K562 (cell line): Measurements from ENCODE around the gene FBP2. TPM values are rescaled to one million over a fixed set of nuclear protein-coding genes. Genes with fewer than 3 reads are reported as not detected.

Experiments
- ATAC-seq: fragments of 200-7000 bp; cut with Tn5 transposase; 3 replicates; pipeline ENCODE4 v1.9.1; 2020; ENCODE audit warnings: moderate library complexity
- BruUV-seq: library from RNA; stranded (reverse); fragments of 400-500 nt; replicated peaks from 2 replicates; lab custom pipeline; 2021; lab: Mats Ljungman, UMichigan
- CTCF ChIA-PET: fragments of 300-600 bp; formaldehyde crosslinking; extraction: SDS; loops from one replicate; lab custom pipeline; 2021; ENCODE audit warnings: low intra/inter-chr PET ratio; lab: Yijun Ruan, JAX
- POLR2A ChIA-PET: fragments of 300-600, 350-650 bp; sonication (Branson Sonifier 250); formaldehyde crosslinking; extraction: SDS; loops from one replicate; lab custom pipeline; 2021; ENCODE audit warnings: antibody characterized with exemption, inconsistent platforms; lab: Yijun Ruan, JAX
- DNase-seq, 4 experiments: peaks; one replicate each; pipeline versions ENCODE4 v3.0.0 to v3.0.0-alpha.2; 2011 to 2018; ENCODE audit warnings: low spot score in 3 of 4, mixed read lengths in 3 of 4; ENCODE audit errors: extremely low read depth in 1 of 4
- FAIRE-seq: peaks from 2 replicates; lab custom pipeline; 2011; peaks lifted over from hg19 to GRCh38; lab: Jason Lieb, UNC
- H2AFZ ChIP-seq: 2 replicates; pipeline ENCODE4 v1.6.0; 2011; ENCODE audit warnings: low read depth, low read length, control low read depth, inconsistent platforms
- H3K27ac ChIP-seq: fragments of 200-600 bp; 3 replicates; pipeline ENCODE4 v1.8.0; 2011; ENCODE audit warnings: low read depth, mild to moderate bottlenecking, control low read depth, inconsistent platforms, low read length, moderate library complexity, mixed read lengths; ENCODE audit errors: extremely low read depth
- H3K27me3 ChIP-seq, 2 experiments: fragments of 300-600 bp in 1 of 2; 2 replicates in 1 of 2; 3 replicates in 1 of 2; pipeline versions ENCODE4 v1.6.0 to v1.8.0; 2011; ENCODE audit warnings: inconsistent platforms in 2 of 2, low read length in 2 of 2, mild to moderate bottlenecking in 1 of 2, mixed read lengths in 1 of 2, moderate library complexity in 1 of 2; ENCODE audit not compliant: control insufficient read depth in 2 of 2, insufficient read depth in 2 of 2
- H3K36me3 ChIP-seq: fragments of 300-600 bp; 3 replicates; pipeline ENCODE4 v1.8.0; 2011; ENCODE audit warnings: mild to moderate bottlenecking, low read length, inconsistent platforms; ENCODE audit not compliant: control insufficient read depth, insufficient read depth
- H3K4me1 ChIP-seq, 2 experiments: fragments of 200-600 bp in 1 of 2; replicated peaks in 1 of 2; 2 replicates in 1 of 2; 3 replicates in 1 of 2; pipeline versions ENCODE4 v1.5.1 to v1.8.0; 2011; ENCODE audit warnings: inconsistent platforms in 2 of 2, low read length in 2 of 2, mild to moderate bottlenecking in 1 of 2, mixed read lengths in 1 of 2, moderate library complexity in 1 of 2; ENCODE audit not compliant: control insufficient read depth in 2 of 2, insufficient read depth in 2 of 2
- H3K4me2 ChIP-seq: 2 replicates; pipeline ENCODE4 v1.6.1; 2011; ENCODE audit warnings: low read length, control low read depth, inconsistent platforms, mixed read lengths; ENCODE audit not compliant: insufficient read depth
- H3K4me3 ChIP-seq: fragments of 200-600 bp; sonication (generic), shearing (Covaris generic); 2 replicates; pipeline ENCODE4 v1.5.1; 2016; ENCODE audit warnings: control low read depth, inconsistent platforms
- H3K79me2 ChIP-seq: fragments of 200-600 bp; 3 replicates; pipeline ENCODE4 v1.8.0; 2011; ENCODE audit warnings: low read length, inconsistent platforms; ENCODE audit not compliant: control insufficient read depth, insufficient read depth
- H3K9ac ChIP-seq, 2 experiments: 2 replicates each; pipeline versions ENCODE4 v1.6.0 to v1.6.1; 2011; ENCODE audit warnings: low read depth in 2 of 2, low read length in 2 of 2, control low read depth in 1 of 2, inconsistent platforms in 1 of 2, mild to moderate bottlenecking in 1 of 2, mixed read lengths in 1 of 2; ENCODE audit not compliant: insufficient read depth in 1 of 2
- H3K9me1 ChIP-seq: one replicate; pipeline ENCODE4 v1.6.0; 2011; ENCODE audit warnings: inconsistent platforms, mild to moderate bottlenecking, low read length, moderate library complexity; ENCODE audit not compliant: control insufficient read depth, insufficient read depth
- H3K9me3 ChIP-seq: replicated peaks from 2 replicates; pipeline ENCODE4 v1.5.1; 2011; ENCODE audit warnings: low read depth, low read length, inconsistent platforms; ENCODE audit not compliant: control insufficient read depth, insufficient read depth
- H4K20me1 ChIP-seq: replicated peaks from 2 replicates; pipeline ENCODE4 v1.6.1; 2011; ENCODE audit warnings: low read length, inconsistent platforms, mixed read lengths; ENCODE audit not compliant: control insufficient read depth, insufficient read depth
- ATF7 ChIP-seq: fragments of 450-650 bp; IDR thresholded peaks from 2 replicates; pipeline ENCODE4 v1.7.1; 2014; ENCODE audit warnings: mild to moderate bottlenecking, moderate library complexity
- CBX1 ChIP-seq: sonication (generic); IDR thresholded peaks from 2 replicates; pipeline ENCODE4 v1.6.1; 2016; ENCODE audit warnings: antibody characterized with exemption, low read depth, mild to moderate bottlenecking
- CHD1 ChIP-seq: fragments of 200-600 bp; sonication (generic); IDR thresholded peaks from one replicate; pipeline ENCODE4 v1.6.1; 2012; ENCODE audit warnings: mild to moderate bottlenecking, moderate library complexity, low read length, inconsistent platforms
- DLX4 ChIP-seq: fragments of 250-450 bp; sonication (Bioruptor Pico); IDR thresholded peaks from 2 replicates; pipeline ENCODE4 v1.6.1; 2021; ENCODE audit warnings: mild to moderate bottlenecking
- ESRRB ChIP-seq: fragments of 250-450 bp; sonication (Bioruptor Pico); IDR thresholded peaks from 2 replicates; pipeline ENCODE4 v1.5.0; 2020; ENCODE audit warnings: mild to moderate bottlenecking, moderate library complexity, borderline replicate concordance
- ETS1 ChIP-seq: conservative IDR thresholded peaks from 2 replicates; pipeline ENCODE4 v1.6.1; 2011; ENCODE audit warnings: low read depth, mild to moderate bottlenecking, low read length; ENCODE audit not compliant: control insufficient read depth
- FOXK2 ChIP-seq, 2 experiments: fragments of 450-650 bp; IDR thresholded peaks in 1 of 2; conservative IDR thresholded peaks in 1 of 2; 2 replicates each; pipeline ENCODE4 v1.6.1; 2016; ENCODE audit warnings: low read depth in 2 of 2, mild to moderate bottlenecking in 1 of 2
- HDAC6 ChIP-seq: IDR thresholded peaks from 2 replicates; pipeline ENCODE4 v1.6.1; 2012; ENCODE audit warnings: low read depth, mild to moderate bottlenecking, control low read depth, inconsistent platforms, low read length, moderate library complexity
- MCM7 ChIP-seq, 2 experiments: fragments of 450-650 bp; IDR thresholded peaks; 2 replicates each; pipeline ENCODE4 v1.6.1; 2016 to 2018
- MYC ChIP-seq, 2 experiments: fragments of 250-450 bp in 1 of 2; sonication (Bioruptor Pico) in 1 of 2; IDR thresholded peaks; 2 replicates each; pipeline versions ENCODE4 v1.5.1 to v1.6.1; 2012 to 2021; ENCODE audit warnings: low read depth in 2 of 2, borderline replicate concordance in 1 of 2, improper control_type of control experiment in 1 of 2, low read length in 1 of 2, mild to moderate bottlenecking in 1 of 2, moderate library complexity in 1 of 2
- NR3C1 ChIP-seq: sonication (generic); formaldehyde crosslinking; IDR thresholded peaks from 2 replicates; pipeline ENCODE4 v1.8.1; 2022; ENCODE audit warnings: missing genetic modification reagents
- SREBF1 ChIP-seq: fragments of 150-350 bp; IDR thresholded peaks from 2 replicates; pipeline ENCODE4 v1.6.1; 2014; ENCODE audit warnings: antibody characterized with exemption, low read depth, low read length, borderline replicate concordance
- ZNF24 ChIP-seq: fragments of 450-650 bp; IDR thresholded peaks from 2 replicates; pipeline ENCODE4 v1.6.1; 2016
- ZNF347 ChIP-seq: fragments of 450-650 bp; formaldehyde crosslinking; IDR thresholded peaks from 2 replicates; pipeline ENCODE4 v1.4.0; 2020; ENCODE audit warnings: low read depth, mild to moderate bottlenecking, moderate library complexity
- WGBS: fragments of 100-300 bp; shearing (Covaris generic); methylation state at CpG from one replicate; pipeline ENCODE4 v1.1.6; 2016; ENCODE audit warnings: low coverage, mixed read lengths; ENCODE audit not compliant: insufficient coverage; ENCODE audit errors: missing lambda C conversion rate; 5-methylcytosine and 5-hydroxymethylcytosine counted together
- in situ Hi-C: fragments of 300-500 bp; cut with MboI; formaldehyde crosslinking; loops from 4 replicates; pipeline ENCODE4 v1.15.0; 2018; ENCODE audit warnings: inconsistent platforms, mixed read lengths
- intact Hi-C: fragments of 100-400 bp; cut with micrococcal nuclease; formaldehyde crosslinking; loops from 2 replicates; pipeline ENCODE4 v1.14.2; 2022
- polyA plus RNA-seq, 8 experiments: library from polyadenylated mRNA; depleted of rRNA in 4 of 8; stranded (reverse) in 5 of 8; unstranded in 3 of 8; fragments of >200 nt; fragmentation: Nextera tagmentation in 2 of 8; fragmentation: Illumina TruSeq in 1 of 8; extraction: Ambion mirVana in 2 of 8; extraction: Trizol in 1 of 8; gene quantifications; 2 replicates each; pipeline versions ENCODE4 v1.2.1 to v1.2.3, GENCODE V29; 2011 to 2014; ENCODE audit warnings: inconsistent platforms in 1 of 8, missing spikeins in 1 of 8
- total RNA-seq, 7 experiments: library from RNA; depleted of rRNA in 6 of 7; stranded (reverse); fragments of >200 nt in 6 of 7; fragmentation: Illumina TruSeq in 2 of 7; extraction: Trizol in 2 of 7; gene quantifications; 2 replicates each; pipeline versions ENCODE4 v1.2.1 to v1.2.3, GENCODE V29; 2011 to 2021; ENCODE audit warnings: low replicate concordance in 1 of 7
- TF ChIP-seq, protein P1 (sequence below), 3 experiments: fragments of 200-800 bp in 1 of 3; fragments of 250-450 bp in 1 of 3; fragments of 450-650 bp in 1 of 3; sonication (Bioruptor Pico) in 1 of 3; sonication (Bioruptor generic) in 1 of 3; formaldehyde crosslinking in 1 of 3; IDR thresholded peaks; 2 replicates each; pipeline versions ENCODE4 v1.6.1 to v1.8.0; 2016 to 2022; ENCODE audit warnings: mild to moderate bottlenecking in 2 of 3, missing genetic modification characterization in 2 of 3, missing compliant biosample characterization in 1 of 3, moderate library complexity in 1 of 3
- TF ChIP-seq, protein P2 (sequence below): sonication (generic); formaldehyde crosslinking; IDR thresholded peaks from 2 replicates; pipeline ENCODE4 v1.8.1; 2023; ENCODE audit warnings: mild to moderate bottlenecking, missing genetic modification reagents

Gene FBP2
- total and polyA plus RNA-seq, 9 of the 15 experiments (the other 6 are each of a cell fraction or from before 2014, with no cell fraction given): 0.06 TPM; not detected in 7

GRCh38 chr9:94511955-94512265 is 81.7 kb downstream of the FBP2 start:
- intact Hi-C loops: no loop called here
- ChIA-PET CTCF (no interaction called here), POLR2A (interaction anchor here (1.0 kb wide), 1 partner anchor 15 kb away, joined by 3 read pairs; no protein-coding TSS in a partner anchor)
- FAIRE-seq: no peak
- Histone ChIP-seq H3K27me3 (peaks cover 7 to 13% of the 10 kb centered on the region in 2 experiments; a peak in 4 of 5 replicates), H3K4me3 (no peak overlapping the region), H2AFZ (no peak overlapping the region), H3K4me2 (no peak overlapping the region), H3K9me1 (no peaks in the 10 kb centered on the region), H4K20me1 (no peaks in the 10 kb centered on the region), H3K9ac (no peak overlapping the region), H3K9me3 (no peaks in the 10 kb centered on the region), H3K79me2 (no peaks in the 10 kb centered on the region), H3K4me1 (no peaks in the 10 kb centered on the region), H3K36me3 (no peaks in the 10 kb centered on the region), H3K27ac (no peak overlapping the region)
- no TSS peak for BruUV-seq
- in situ Hi-C loops: no loop called here
- ATAC-seq: no peak
- 11% methylated on average over 2 of the region's 2 CpGs for WGBS
- DNase-seq: no peak
- TF ChIP-seq DLX4: no peak
- TF ChIP-seq NR3C1 (CRISPR knock-in tag): no peak
- TF ChIP-seq, protein P1, sequence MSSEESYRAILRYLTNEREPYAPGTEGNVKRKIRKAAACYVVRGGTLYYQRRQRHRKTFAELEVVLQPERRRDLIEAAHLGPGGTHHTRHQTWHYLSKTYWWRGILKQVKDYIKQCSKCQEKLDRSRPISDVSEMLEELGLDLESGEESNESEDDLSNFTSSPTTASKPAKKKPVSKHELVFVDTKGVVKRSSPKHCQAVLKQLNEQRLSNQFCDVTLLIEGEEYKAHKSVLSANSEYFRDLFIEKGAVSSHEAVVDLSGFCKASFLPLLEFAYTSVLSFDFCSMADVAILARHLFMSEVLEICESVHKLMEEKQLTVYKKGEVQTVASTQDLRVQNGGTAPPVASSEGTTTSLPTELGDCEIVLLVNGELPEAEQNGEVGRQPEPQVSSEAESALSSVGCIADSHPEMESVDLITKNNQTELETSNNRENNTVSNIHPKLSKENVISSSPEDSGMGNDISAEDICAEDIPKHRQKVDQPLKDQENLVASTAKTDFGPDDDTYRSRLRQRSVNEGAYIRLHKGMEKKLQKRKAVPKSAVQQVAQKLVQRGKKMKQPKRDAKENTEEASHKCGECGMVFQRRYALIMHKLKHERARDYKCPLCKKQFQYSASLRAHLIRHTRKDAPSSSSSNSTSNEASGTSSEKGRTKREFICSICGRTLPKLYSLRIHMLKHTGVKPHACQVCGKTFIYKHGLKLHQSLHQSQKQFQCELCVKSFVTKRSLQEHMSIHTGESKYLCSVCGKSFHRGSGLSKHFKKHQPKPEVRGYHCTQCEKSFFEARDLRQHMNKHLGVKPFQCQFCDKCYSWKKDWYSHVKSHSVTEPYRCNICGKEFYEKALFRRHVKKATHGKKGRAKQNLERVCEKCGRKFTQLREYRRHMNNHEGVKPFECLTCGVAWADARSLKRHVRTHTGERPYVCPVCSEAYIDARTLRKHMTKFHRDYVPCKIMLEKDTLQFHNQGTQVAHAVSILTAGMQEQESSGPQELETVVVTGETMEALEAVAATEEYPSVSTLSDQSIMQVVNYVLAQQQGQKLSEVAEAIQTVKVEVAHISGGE (CRISPR knock-in tag; IDR thresholded peaks at IDR 0.05): no peak
- TF ChIP-seq ZNF347: no peak
- TF ChIP-seq ETS1: no peak
- TF ChIP-seq CBX1: no peak
- no peak for TF ChIP-seq CHD1
- no peak for TF ChIP-seq MYC (IDR thresholded peaks at IDR 0.05; ENCODE audit: low read depth, low read length)
- TF ChIP-seq MYC (CRISPR knock-in tag; IDR thresholded peaks at IDR 0.05; ENCODE audit: borderline replicate concordance, low read depth): no peak
- no peak for TF ChIP-seq ESRRB (CRISPR knock-in tag)
- no peak for TF ChIP-seq FOXK2 (conservative IDR thresholded peaks at IDR 0.05 in 1 of 2, IDR thresholded peaks at IDR 0.05 in 1 of 2; ENCODE audit: low read depth in 2 of 2)
- no peak for TF ChIP-seq SREBF1
- no peak for TF ChIP-seq ZNF24
- no peak for TF ChIP-seq ATF7
- no peak for TF ChIP-seq MCM7 (IDR thresholded peaks at IDR 0.05)
- no peak for TF ChIP-seq HDAC6
- TF ChIP-seq, protein P2, sequence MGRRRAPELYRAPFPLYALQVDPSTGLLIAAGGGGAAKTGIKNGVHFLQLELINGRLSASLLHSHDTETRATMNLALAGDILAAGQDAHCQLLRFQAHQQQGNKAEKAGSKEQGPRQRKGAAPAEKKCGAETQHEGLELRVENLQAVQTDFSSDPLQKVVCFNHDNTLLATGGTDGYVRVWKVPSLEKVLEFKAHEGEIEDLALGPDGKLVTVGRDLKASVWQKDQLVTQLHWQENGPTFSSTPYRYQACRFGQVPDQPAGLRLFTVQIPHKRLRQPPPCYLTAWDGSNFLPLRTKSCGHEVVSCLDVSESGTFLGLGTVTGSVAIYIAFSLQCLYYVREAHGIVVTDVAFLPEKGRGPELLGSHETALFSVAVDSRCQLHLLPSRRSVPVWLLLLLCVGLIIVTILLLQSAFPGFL (CRISPR knock-in tag): no peak
